IgD-negative memory B cell (primary cell): ENCODE results near the gene MEOX1. TPM values are rescaled to one million over a fixed set of nuclear protein-coding genes. Genes with fewer than 3 reads are reported as not detected.

Experiments
- H3K27ac Mint-ChIP-seq, 3 donors: one replicate each; pipeline ENCODE4 v1.8.0; 2020 to 2022; ENCODE audit warnings: mild to moderate bottlenecking in 3 of 3, mixed read lengths in 3 of 3, moderate library complexity in 1 of 3
- H3K27me3 Mint-ChIP-seq: one replicate; pipeline ENCODE4 v1.8.0; 2021; ENCODE audit warnings: mixed read lengths
- H3K36me3 Mint-ChIP-seq: one replicate; pipeline ENCODE4 v1.8.0; 2020; ENCODE audit warnings: mild to moderate bottlenecking, mixed read lengths
- H3K4me1 Mint-ChIP-seq, 3 donors: one replicate each; pipeline ENCODE4 v1.8.0; 2020 to 2022; ENCODE audit warnings: mixed read lengths in 3 of 3, mild to moderate bottlenecking in 1 of 3
- H3K4me3 Mint-ChIP-seq, 4 donors: one replicate each; pipeline ENCODE4 v1.8.0; 2020 to 2022; ENCODE audit warnings: mild to moderate bottlenecking in 4 of 4, mixed read lengths in 4 of 4, moderate library complexity in 3 of 4
- H3K9me3 Mint-ChIP-seq, 3 donors: one replicate each; pipeline ENCODE4 v1.8.0; 2020 to 2021; ENCODE audit warnings: mixed read lengths in 3 of 3, mild to moderate bottlenecking in 1 of 3
- polyA plus RNA-seq: library from polyadenylated mRNA; unstranded; fragments of 300-500 nt; fragmentation: Illumina TruSeq; gene quantifications from one replicate; pipeline ENCODE4 v1.2.3, GENCODE V29; 2021

MEOX1 gene
- not detected for polyA plus RNA-seq

GRCh38 chr17:43661699-43662412 lies at the start of gene MEOX1:
TSS of gene MEOX1 (minus strand) at chr17:43661922. CDS start at chr17:43661534, 388 bp downstream.
- peaks cover 2% of the 10 kb centered on the region for H3K36me3 Mint-ChIP-seq
- H3K4me1 Mint-ChIP-seq = no peaks in the 10 kb centered on the region
- H3K27me3 Mint-ChIP-seq = peaks cover 21% of the 10 kb centered on the region
- no peak within 1 kb of the TSS for H3K4me3 Mint-ChIP-seq
- no peak within 1 kb of the TSS for H3K27ac Mint-ChIP-seq
- no peaks in the 10 kb centered on the region for H3K9me3 Mint-ChIP-seq

DNA sequence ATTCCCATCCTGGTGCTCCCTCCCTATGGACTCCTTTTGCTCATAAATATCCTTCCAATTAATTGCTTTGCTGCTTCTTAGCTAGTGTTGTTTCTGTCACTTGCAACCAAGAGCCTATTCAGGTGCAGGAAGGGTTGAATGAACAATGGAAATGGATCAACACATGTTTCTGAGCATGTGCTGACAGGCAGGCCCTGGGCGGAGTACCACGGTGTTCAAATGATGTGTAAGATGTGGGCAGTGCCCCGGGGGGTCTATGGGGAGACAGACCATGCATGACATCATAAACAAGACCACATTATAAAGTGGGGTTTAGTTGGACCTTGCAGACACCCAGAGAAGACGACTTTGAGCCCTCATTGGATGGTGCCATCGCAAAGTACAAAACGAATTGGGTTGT lies 48.4 kb upstream of the MEOX1 start:
- peaks cover 7 to 10% (median 9%) of the 10 kb centered on the region in 3 donors for H3K4me1 Mint-ChIP-seq
- H3K27me3 Mint-ChIP-seq = peaks cover 34% of the 10 kb centered on the region
- H3K9me3 Mint-ChIP-seq = no peaks in the 10 kb centered on the region
- H3K27ac Mint-ChIP-seq = no peak overlapping the region
- H3K36me3 Mint-ChIP-seq = peaks cover 2% of the 10 kb centered on the region
- no peak overlapping the region for H3K4me3 Mint-ChIP-seq

DNA sequence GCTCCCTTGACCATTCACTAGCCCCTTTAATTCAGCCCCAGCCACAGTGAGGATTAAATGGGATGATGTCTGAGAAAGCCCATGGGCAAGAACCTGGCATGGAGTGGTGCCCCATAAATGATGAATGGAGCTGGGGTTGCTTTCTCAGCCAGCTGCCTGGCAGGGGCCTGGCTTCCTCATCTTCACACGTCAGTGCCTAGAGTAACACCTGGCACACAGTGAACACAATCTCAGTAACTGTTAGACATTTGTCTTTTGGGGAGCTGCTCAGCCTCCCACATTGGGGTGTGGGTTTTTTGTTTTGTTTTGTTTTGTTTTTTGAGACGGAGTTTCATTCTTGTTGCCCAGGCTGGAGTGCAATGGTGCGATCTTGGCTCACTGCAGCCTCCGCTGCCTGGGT lies 47.5 kb upstream of the MEOX1 start:
- H3K36me3 Mint-ChIP-seq = peaks cover 4% of the 10 kb centered on the region
- H3K4me1 Mint-ChIP-seq = peaks cover 3 to 6% (median 6%) of the 10 kb centered on the region in 3 donors
- H3K9me3 Mint-ChIP-seq = no peaks in the 10 kb centered on the region
- peaks cover 34% of the 10 kb centered on the region for H3K27me3 Mint-ChIP-seq
- peak overlapping the region in 1 of 3 donors; percentile 22 for H3K27ac Mint-ChIP-seq
- no peak overlapping the region for H3K4me3 Mint-ChIP-seq

GRCh38 chr17:43707184-43707583 lies 45.5 kb upstream of the MEOX1 start:
- Mint-ChIP-seq H3K9me3 (peaks cover 0 to 5% (median 0%) of the 10 kb centered on the region in 3 donors), H3K27ac (no peak overlapping the region), H3K4me3 (no peak overlapping the region), H3K4me1 (no peaks in the 10 kb centered on the region), H3K36me3 (peaks cover 4% of the 10 kb centered on the region), H3K27me3 (peaks cover 25% of the 10 kb centered on the region)

DNA sequence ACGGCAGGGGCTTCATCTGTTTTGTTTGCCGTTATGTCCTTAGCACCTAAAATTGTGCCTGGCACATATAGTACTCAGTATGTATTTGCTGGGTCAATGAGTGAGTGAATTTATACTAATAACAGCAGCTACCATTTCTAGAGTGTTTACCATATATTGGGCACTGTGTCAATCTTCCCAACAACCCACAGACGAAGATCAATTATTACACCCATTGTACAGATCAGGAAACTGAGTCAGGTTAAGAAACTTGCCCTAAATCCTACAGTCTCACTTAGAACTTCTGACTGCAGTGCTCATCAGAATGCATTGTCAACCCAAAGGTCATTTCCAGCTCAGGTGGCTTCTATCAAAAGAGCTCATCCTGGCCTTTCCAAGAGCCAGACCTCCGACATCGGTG lies 44.5 kb upstream of the MEOX1 start:
- Mint-ChIP-seq H3K27ac (no peak overlapping the region), H3K4me3 (no peak overlapping the region), H3K4me1 (peaks cover 0 to 1% (median under 1%) of the 10 kb centered on the region in 3 donors), H3K9me3 (peaks cover 0 to 5% (median 0%) of the 10 kb centered on the region in 3 donors), H3K36me3 (peaks cover 4% of the 10 kb centered on the region), H3K27me3 (peaks cover 22% of the 10 kb centered on the region)

- Mint-ChIP-seq H3K4me1 (peaks cover 0 to 4% (median 2%) of the 10 kb centered on the region in 3 donors), H3K36me3 (peaks cover 5% of the 10 kb centered on the region), H3K27ac (no peak overlapping the region), H3K27me3 (peaks cover 23% of the 10 kb centered on the region), H3K4me3 (no peak overlapping the region), H3K9me3 (peaks cover 0 to 5% (median 0%) of the 10 kb centered on the region in 3 donors)
These were observed 41.9 kb upstream of the MEOX1 start for GRCh38 chr17:43703630-43704029.

- Mint-ChIP-seq H3K4me1 (peaks cover 0 to 4% (median 2%) of the 10 kb centered on the region in 3 donors), H3K27ac (no peak overlapping the region), H3K36me3 (peaks cover 3% of the 10 kb centered on the region), H3K4me3 (no peak overlapping the region), H3K9me3 (peaks cover 0 to 5% (median 0%) of the 10 kb centered on the region in 3 donors), H3K27me3 (peaks cover 20% of the 10 kb centered on the region)
These were observed 40.9 kb upstream of the MEOX1 start for GRCh38 chr17:43702637-43703036.

- Mint-ChIP-seq H3K9me3 (peaks cover 0 to 5% (median 0%) of the 10 kb centered on the region in 3 donors), H3K4me3 (no peak overlapping the region), H3K4me1 (peaks cover 0 to 4% (median 2%) of the 10 kb centered on the region in 3 donors), H3K27me3 (peaks cover 17% of the 10 kb centered on the region), H3K27ac (no peak overlapping the region), H3K36me3 (peaks cover 3% of the 10 kb centered on the region)
These were observed 39.6 kb upstream of the MEOX1 start for GRCh38 chr17:43701318-43701743.

GRCh38 chr17:43699438-43699756 lies 37.7 kb upstream of the MEOX1 start:
- peaks cover 2% of the 10 kb centered on the region for H3K36me3 Mint-ChIP-seq
- H3K4me1 Mint-ChIP-seq = peaks cover 0 to 4% (median 2%) of the 10 kb centered on the region in 3 donors
- H3K27me3 Mint-ChIP-seq = peaks cover 10% of the 10 kb centered on the region
- H3K27ac Mint-ChIP-seq = no peak overlapping the region
- peaks cover 0 to 5% (median 0%) of the 10 kb centered on the region in 3 donors for H3K9me3 Mint-ChIP-seq
- no peak overlapping the region for H3K4me3 Mint-ChIP-seq

GRCh38 chr17:43698678-43699437 lies 37.1 kb upstream of the MEOX1 start:
- peaks cover 2% of the 10 kb centered on the region for H3K36me3 Mint-ChIP-seq
- H3K27ac Mint-ChIP-seq = peak overlapping the region in 1 of 3 donors; percentile 1
- peaks cover 10% of the 10 kb centered on the region for H3K27me3 Mint-ChIP-seq
- H3K4me1 Mint-ChIP-seq = peaks cover 0 to 4% (median 2%) of the 10 kb centered on the region in 3 donors
- H3K9me3 Mint-ChIP-seq = peaks cover 0 to 5% (median 0%) of the 10 kb centered on the region in 3 donors
- H3K4me3 Mint-ChIP-seq = no peak overlapping the region

DNA sequence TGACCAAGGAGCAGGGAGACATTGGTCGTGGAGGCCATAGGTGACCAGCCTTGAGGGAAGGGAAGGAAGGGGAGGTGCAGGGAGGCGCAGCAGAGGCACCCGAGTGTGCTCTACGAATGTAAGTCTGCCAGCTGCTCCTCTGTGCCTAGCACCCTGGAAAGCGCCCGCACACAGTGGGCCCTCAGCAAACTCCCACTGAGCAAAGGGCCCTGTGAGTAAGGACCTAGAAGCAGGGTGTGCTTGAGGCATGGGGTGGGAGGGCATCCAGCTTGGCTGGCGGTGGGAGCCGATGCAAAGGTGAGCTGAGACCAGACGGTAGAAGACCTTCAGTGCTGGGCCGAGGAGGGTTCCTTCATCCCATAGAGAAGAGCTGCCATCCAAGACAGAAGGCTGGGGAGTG lies 36.2 kb upstream of the MEOX1 start:
- H3K4me1 Mint-ChIP-seq = peaks cover 0 to 4% (median 2%) of the 10 kb centered on the region in 3 donors
- no peak overlapping the region for H3K4me3 Mint-ChIP-seq
- peaks cover 10% of the 10 kb centered on the region for H3K27me3 Mint-ChIP-seq
- H3K9me3 Mint-ChIP-seq = peaks cover 0 to 4% (median 0%) of the 10 kb centered on the region in 3 donors
- peaks cover 2% of the 10 kb centered on the region for H3K36me3 Mint-ChIP-seq
- H3K27ac Mint-ChIP-seq = no peak overlapping the region

- Mint-ChIP-seq H3K27me3 (peaks cover 11% of the 10 kb centered on the region), H3K4me3 (no peak overlapping the region), H3K4me1 (peaks cover 0 to 4% (median 2%) of the 10 kb centered on the region in 3 donors), H3K27ac (no peak overlapping the region), H3K36me3 (peaks cover 2% of the 10 kb centered on the region), H3K9me3 (no peaks in the 10 kb centered on the region)
These were observed 35.2 kb upstream of the MEOX1 start for GRCh38 chr17:43696891-43697290.

DNA sequence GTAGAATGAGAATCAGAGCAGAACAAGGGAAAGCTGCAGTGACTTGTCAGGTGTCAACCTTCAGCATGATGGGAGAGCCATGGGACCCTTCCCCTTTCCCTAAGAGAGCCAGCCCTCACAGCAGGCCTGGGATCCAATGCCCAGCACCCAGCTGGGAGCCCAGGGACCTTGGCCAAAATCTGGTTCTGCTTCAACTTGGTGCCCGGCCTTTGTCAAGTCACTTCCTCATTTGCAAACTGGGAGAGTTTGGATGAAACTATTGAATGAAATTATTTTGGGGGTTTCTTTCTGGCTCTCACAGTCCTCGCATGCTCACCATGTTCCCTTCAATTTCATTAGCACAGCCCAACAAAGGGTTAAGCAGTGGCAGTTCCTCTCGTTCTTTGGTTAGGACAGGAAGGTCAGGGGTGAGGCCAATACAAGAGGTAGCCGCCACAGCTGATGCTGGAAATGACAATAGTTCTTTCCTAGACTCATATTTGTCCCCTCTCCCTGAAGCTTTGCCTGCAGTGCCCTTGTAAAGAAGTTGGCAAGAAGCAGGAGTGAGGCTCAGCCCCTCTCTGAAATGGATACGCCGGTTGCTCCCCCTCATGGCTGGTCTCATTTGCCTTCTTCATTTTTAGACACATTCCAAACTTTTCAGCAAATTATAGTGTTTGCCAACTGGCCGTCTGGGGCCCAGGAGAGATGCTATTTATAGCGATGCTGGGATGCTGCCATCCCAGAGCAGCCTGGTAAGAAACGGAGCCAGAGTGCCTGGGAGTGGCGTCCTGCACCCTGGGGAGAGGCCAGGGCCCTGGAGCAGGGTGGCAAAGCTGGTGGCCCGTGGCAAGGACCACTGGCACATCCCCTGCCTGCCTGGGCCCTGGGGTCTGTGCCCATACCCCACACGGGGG lies 34.5 kb upstream of the MEOX1 start:
- Mint-ChIP-seq H3K9me3 (no peaks in the 10 kb centered on the region), H3K4me1 (peaks cover 0 to 3% (median under 1%) of the 10 kb centered on the region in 3 donors), H3K27me3 (peaks cover 14% of the 10 kb centered on the region), H3K36me3 (peaks cover 2% of the 10 kb centered on the region), H3K4me3 (no peak overlapping the region), H3K27ac (no peak overlapping the region)

- Mint-ChIP-seq H3K4me1 (no peaks in the 10 kb centered on the region), H3K27ac (no peak overlapping the region), H3K4me3 (no peak overlapping the region), H3K36me3 (no peaks in the 10 kb centered on the region), H3K27me3 (peaks cover 9% of the 10 kb centered on the region), H3K9me3 (no peaks in the 10 kb centered on the region)
These were observed 32.6 kb upstream of the MEOX1 start for GRCh38 chr17:43694081-43694870.
